Uterus (tissue), 2 donors: ENCODE data around the gene ARAP2.

Experiments used
- POLR2A ChIP-seq, 2 donors: fragments of 450-650 bp; IDR thresholded peaks; one replicate each; pipeline ENCODE4 v1.6.1; 2016; ENCODE audit warnings: antibody characterized with exemption in 2 of 2, mild to moderate bottlenecking in 1 of 2, moderate library complexity in 1 of 2
- TF ChIP-seq, protein P1 (sequence below), 4 experiments: fragments of 200-600 bp in 2 of 4; fragments of 450-650 bp in 2 of 4; sonication (generic) in 2 of 4; IDR thresholded peaks; one replicate each; pipeline ENCODE4 v1.5.1; 2016 to 2019; ENCODE audit warnings: antibody characterized with exemption in 4 of 4, mild to moderate bottlenecking in 2 of 4, moderate library complexity in 1 of 4

DNA sequence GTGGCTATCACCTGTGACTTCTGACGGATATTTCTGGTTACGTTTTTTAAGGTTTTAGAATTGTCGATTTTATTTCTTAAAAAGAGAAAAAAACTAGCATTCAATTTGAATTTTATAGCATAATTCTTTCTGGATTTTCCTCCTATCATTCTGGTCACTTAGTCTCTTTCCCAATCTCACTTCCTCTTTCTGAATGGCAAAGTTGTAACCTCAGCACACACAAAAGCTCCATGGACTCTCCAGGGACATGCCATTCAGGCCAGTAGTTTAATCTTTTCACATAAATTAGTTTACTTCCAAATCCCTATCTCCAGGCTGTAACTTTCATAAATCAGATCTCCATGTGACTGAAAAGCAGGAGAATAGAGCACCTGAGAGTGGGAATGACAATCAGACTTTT is 110.7 kb downstream of the ARAP2 start:
- TF ChIP-seq, protein P1, sequence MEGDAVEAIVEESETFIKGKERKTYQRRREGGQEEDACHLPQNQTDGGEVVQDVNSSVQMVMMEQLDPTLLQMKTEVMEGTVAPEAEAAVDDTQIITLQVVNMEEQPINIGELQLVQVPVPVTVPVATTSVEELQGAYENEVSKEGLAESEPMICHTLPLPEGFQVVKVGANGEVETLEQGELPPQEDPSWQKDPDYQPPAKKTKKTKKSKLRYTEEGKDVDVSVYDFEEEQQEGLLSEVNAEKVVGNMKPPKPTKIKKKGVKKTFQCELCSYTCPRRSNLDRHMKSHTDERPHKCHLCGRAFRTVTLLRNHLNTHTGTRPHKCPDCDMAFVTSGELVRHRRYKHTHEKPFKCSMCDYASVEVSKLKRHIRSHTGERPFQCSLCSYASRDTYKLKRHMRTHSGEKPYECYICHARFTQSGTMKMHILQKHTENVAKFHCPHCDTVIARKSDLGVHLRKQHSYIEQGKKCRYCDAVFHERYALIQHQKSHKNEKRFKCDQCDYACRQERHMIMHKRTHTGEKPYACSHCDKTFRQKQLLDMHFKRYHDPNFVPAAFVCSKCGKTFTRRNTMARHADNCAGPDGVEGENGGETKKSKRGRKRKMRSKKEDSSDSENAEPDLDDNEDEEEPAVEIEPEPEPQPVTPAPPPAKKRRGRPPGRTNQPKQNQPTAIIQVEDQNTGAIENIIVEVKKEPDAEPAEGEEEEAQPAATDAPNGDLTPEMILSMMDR (IDR thresholded peaks at IDR 0.05), result no peak
- TF ChIP-seq POLR2A (IDR thresholded peaks at IDR 0.05), result no peak
